ENCODE results near the gene DDX17.

The DDX17 gene

DNA sequence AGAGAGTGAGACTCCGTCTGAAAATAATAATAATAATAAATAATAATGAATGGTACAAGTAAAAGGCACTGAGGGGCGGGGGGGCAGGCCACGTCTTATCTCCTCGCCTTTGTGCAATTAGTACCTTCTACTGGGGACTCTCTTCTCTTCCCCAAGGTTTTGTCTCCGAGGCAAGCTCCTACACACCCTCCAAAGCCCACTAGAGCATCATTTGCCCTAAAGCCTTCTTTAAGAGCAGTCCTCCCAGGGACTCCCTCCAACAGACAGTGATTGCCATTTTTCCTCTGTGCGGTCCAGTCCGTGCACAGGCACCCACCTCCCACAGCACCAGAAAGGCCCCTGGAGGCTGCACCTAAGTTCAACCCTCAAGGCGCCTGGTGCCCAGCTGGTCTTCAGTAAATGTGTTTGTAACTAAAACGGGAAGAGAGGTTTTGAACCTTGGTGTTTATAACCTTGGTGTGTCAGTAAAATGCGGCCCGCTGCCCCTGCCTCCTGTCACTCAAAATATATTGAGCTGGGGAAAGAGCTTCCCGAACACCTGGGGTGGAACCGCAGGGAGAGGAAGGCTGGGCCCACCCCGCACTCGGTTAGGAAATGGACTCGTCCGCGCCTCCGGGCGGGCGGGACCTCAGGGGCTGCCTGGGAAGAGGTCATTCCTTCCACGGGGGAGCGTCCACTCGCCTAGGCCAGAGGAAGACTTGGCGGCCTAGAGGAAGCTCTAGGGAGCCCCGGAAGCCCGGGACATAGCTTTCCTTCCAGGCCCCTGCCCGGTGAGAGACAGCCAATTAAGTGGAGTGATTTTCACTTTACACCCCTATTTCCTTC is 42.9 kb downstream of the DDX17 start:
- in situ Hi-C loops (cut with MboI; ENCODE audit: low pct_unique_long_range_greater_than_20kb, low sequenced_read_pairs, unreplicated experiment) = no loop called here
- TF ChIP-seq, protein P1, sequence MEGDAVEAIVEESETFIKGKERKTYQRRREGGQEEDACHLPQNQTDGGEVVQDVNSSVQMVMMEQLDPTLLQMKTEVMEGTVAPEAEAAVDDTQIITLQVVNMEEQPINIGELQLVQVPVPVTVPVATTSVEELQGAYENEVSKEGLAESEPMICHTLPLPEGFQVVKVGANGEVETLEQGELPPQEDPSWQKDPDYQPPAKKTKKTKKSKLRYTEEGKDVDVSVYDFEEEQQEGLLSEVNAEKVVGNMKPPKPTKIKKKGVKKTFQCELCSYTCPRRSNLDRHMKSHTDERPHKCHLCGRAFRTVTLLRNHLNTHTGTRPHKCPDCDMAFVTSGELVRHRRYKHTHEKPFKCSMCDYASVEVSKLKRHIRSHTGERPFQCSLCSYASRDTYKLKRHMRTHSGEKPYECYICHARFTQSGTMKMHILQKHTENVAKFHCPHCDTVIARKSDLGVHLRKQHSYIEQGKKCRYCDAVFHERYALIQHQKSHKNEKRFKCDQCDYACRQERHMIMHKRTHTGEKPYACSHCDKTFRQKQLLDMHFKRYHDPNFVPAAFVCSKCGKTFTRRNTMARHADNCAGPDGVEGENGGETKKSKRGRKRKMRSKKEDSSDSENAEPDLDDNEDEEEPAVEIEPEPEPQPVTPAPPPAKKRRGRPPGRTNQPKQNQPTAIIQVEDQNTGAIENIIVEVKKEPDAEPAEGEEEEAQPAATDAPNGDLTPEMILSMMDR (IDR thresholded peaks at IDR 0.05; ENCODE audit: extremely low read depth, insufficient read depth, missing control alignments) = no peak
- DNase-seq (ENCODE audit: low spot score) = no peak

DNA sequence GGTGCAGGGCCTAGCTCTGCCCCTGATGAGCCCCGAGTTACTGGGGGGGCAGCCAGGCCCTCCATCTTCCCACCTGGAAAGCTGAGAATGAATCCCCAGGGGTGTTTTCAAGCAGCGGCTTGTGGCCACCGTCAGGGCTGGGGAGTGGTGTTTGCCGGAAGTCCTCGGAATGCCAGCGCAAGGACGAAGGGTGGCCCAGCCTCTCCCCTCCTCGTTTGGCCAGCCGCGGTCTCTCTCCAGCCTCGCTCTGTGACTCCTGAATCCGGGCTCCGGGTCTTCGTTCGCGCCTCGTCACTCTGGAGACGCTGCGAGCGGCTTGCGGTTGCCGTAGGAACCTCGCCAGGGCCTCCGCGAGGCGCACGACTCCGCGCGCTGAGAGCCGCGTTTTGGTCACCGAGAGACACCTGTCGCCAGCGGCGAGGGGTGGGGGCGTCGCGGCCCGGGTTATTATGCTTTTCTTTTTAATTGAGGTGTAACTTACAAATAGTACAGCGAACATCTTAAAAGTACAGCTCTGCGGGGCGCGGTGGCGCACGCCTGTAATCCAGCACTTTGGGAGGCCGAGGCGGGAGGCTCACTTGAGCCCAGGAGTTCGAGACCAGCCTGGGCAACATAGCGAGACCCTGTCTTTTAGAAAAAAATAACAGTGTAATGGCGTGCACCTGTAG is 44.6 kb downstream of the DDX17 start:
- peak; percentile 81 for DNase-seq (ENCODE audit: low spot score)
- in situ Hi-C loops (cut with MboI; ENCODE audit: low pct_unique_long_range_greater_than_20kb, low sequenced_read_pairs, unreplicated experiment) = no loop called here
- TF ChIP-seq, protein P1 (IDR thresholded peaks at IDR 0.05; ENCODE audit: extremely low read depth, insufficient read depth, missing control alignments) = no peak

DNA sequence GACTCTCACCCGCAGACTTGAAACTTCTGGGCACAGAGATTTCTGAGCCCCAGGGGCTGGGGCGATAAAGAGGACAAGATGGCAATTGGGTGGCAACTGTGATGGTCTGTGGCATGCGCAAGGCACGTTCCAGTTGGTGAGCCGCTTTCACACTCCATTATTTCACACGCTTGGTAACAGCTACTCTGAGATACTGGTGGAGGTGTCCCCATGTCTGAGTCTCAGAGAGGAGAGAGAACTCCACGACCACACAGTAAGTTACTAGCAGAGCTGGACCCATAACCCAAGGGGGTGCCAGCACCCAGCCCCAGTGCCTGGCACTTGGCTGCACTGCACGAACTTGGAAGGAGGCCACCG is 45.1 kb downstream of the DDX17 start:
- no peak for DNase-seq (ENCODE audit: low spot score)
- in situ Hi-C loops (cut with MboI; ENCODE audit: low pct_unique_long_range_greater_than_20kb, low sequenced_read_pairs, unreplicated experiment) = no loop called here
- TF ChIP-seq, protein P1 (IDR thresholded peaks at IDR 0.05; ENCODE audit: extremely low read depth, insufficient read depth, missing control alignments) = no peak

DNA sequence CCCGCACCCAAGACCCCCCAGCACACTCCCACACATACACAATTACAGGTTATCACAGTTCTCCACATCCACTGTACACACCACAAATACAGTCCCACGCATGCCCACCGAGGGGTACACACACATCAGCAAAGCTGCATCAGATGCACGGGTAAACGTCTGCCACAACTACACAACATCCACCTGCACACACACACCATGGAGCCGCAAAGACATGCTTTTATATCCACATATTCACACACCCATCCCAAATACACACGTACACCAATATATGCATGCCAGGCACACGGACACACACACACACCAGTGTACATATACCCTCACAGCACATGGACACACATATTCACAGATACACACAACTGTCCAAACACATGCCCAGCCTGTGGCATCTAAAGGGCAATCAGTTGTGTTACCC is 45.7 kb downstream of the DDX17 start:
- DNase-seq (ENCODE audit: low spot score) = no peak
- in situ Hi-C loops (cut with MboI; ENCODE audit: low pct_unique_long_range_greater_than_20kb, low sequenced_read_pairs, unreplicated experiment) = no loop called here
- TF ChIP-seq, protein P1 (IDR thresholded peaks at IDR 0.05; ENCODE audit: extremely low read depth, insufficient read depth, missing control alignments) = no peak

DNA sequence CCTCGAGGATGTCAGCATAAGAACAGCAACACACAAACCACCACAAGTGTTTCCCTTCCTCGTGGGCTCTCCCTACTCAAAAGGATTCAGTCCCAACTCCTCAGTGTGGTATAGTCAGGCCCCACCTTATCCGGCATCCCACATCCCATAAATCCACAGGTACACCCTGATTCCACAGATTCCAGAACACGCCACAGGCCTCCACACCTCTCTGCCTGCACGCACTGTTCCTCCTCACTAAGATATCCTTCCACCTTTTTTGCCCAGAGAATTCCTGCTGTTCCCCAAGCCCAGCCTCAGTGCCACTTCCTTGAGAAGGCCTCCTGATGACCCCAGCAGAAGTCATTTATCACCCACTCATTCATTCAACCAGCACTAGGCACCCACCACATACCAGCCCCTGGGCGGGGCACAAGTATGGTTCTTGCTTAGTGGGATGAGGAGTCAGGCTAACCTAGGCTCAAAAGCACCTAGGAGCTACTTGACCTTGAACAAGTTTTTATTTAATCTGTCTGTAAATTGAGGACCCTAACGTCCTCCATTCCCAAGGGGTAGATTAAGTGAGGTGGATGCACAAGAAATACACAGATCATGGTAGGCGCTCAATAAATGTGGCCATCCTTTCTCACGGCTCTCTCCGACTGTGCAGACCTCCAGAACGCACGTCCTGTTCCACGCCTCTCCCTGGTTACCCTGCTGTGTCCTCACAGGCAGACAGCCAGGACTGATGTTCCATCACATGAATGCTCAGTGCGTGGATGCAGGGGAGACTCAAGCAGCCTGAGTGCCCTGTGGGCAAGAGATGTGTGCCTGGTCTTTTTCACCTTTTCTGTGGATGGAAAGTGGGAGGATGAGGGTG is 49.0 kb downstream of the DDX17 start:
- in situ Hi-C loops (cut with MboI; ENCODE audit: low pct_unique_long_range_greater_than_20kb, low sequenced_read_pairs, unreplicated experiment) = no loop called here
- TF ChIP-seq, protein P1 (IDR thresholded peaks at IDR 0.05; ENCODE audit: extremely low read depth, insufficient read depth, missing control alignments) = no peak
- DNase-seq (ENCODE audit: low spot score) = no peak

DNA sequence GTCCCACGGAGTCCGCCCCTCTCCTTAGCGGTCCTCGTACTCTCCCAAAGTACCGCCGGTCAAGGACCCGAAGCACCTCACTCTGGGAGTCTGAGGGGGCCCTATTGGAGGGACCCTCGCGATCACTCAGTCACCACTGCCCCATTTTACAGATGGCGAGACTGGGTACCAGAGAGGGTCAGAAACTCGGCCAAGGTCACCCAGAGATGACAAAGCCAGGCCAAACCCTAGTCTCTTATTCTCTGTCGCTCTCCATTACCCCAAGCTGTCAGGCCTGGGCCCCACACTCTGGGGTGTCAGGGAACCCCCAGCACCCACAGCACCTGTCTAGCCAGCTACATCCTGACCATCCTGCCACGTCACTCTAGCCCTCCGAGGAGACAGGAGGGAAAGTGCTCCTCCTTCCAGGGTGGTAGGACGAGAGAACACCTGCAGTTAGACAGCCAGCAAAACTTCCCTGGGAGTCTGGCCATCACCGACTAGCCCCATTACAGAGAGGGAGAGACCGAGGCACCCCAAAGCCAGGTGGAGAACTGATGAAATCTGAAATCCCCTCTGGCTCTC is 49.8 kb downstream of the DDX17 start:
- TF ChIP-seq, protein P1 (IDR thresholded peaks at IDR 0.05; ENCODE audit: extremely low read depth, insufficient read depth, missing control alignments) = no peak
- in situ Hi-C loops (cut with MboI; ENCODE audit: low pct_unique_long_range_greater_than_20kb, low sequenced_read_pairs, unreplicated experiment) = no loop called here
- DNase-seq (ENCODE audit: low spot score) = no peak
